GM19328 (cell line): ENCODE results near the gene CEACAM8.
"Not testable (repeated sequence)": the region's sequence is repeated elsewhere in the genome, so short reads cannot be mapped to it uniquely, and the experiment has no call there.

Experiments used
- ATAC-seq: cut with Tn5 transposase; IDR thresholded peaks from one replicate; pipeline ENCODE4 v1.9.1; 2021; ENCODE audit warnings: mild to moderate bottlenecking, moderate library complexity; ENCODE audit not compliant: unreplicated experiment

The CEACAM8 gene

DNA sequence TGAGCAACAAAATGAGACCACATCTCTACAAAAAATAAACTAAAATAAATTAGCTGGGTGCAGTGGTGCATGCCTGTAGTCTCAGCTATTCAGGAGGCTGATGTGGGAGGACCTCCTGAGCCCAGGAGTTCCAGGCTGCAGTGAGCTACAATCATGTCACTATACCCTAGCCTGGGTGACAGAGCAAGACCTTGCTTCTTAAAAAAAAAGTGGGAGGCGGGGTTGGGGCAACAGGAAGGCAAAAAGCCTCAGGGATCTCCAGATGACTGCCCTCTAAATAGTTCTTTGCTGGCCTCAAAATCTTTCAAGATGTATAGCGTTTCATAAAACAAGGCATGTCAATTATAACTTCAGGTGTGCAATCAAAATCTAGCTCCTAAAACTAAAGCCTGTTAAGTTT lies 18.5 kb downstream of the CEACAM8 start:
- no peak for ATAC-seq

DNA sequence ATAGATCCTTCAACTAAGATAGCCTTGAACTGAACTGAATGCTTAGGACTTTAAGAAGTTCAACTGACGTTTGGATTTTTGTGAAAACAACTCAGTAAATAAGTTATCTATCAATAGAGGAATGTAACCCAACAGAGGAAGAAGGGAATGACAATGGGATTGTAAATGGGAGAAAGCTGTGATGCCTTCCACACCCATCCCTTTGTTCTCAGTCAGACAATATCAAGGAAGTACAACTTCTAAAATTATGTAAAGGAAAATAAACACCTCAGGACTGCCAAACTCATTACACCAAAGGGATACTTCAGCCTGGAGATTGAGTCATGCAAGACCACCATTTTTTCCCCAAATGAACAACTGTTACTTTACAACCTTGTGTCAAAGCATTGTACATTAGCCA lies 21.1 kb downstream of the CEACAM8 start:
- ATAC-seq = no peak

DNA sequence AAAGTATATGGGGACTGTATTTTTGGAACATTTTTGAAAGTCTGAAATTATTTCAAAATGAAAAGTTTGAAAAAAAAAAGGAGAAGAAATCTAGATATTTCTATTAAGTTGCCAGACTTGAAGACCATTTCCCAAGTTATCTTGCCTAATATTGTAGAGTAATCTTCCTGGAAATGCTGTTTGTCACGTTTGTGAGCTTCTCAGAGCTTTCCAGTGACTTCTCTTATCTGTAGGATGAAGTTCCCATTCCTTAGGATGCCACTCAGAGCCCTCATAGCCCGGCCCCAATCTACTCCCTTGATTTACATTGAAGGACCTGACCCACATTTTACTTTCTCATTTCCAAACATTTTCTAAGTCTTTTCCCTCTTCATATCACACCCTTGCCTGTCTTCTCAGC lies 23.6 kb downstream of the CEACAM8 start:
- no peak for ATAC-seq

DNA sequence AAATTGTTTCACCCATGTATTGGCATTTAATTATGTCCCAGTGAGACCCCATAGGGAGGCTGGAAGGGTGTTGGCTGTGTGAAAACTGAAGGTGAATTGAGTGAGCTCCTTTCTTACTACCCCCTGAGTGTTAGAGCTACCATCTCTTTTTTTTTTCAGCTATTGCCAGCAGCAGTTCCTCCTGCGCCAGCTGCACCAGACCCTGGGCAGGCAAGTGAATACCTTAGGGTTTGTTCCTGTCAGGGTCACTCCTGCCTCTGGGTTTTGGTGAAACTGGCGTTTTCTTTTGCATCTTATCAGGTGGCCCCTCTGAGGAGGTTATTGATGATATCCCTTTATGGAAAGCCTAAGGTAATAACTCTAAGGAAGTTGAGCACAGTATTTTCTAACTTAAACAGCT lies 25.5 kb downstream of the CEACAM8 start:
- no peak for ATAC-seq

DNA sequence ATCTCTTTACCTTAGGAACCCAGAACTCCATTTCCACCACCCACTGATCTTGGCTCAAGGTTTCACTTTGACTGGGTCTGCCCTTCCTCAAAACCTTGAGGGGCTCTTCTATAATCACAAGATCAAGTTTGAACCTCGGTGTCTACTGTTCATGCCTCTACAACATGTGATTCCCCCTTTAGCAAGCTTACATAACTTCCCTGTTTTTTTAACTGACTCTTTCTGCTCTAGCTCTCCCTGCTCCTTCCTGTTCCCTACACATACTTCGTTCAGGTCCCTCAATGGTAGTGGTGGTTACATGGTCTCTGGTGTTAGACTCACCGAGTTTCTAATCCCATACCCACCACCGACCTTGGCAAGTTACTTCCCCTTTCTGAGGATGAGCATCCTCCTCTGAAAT lies 26.7 kb downstream of the CEACAM8 start:
- no peak for ATAC-seq

DNA sequence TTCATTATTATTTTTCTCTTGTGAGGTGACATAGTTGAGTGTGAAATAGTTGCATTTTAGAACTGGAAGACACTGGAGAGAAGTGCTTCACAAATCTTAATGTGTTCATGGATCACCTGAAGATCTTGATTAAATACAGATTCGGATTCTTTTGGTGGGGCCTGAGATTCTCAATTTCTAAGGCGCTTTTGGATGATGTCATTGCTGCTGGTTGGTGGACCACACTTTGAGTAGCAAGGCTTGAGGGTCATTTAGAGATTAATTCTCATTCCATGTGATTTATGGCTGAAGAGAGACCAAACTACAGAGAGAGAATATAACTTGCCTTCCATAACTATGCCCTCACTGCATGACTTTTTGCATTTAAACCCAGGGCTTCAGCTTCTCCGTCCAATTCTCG lies 27.2 kb downstream of the CEACAM8 start:
- ATAC-seq = no peak

DNA sequence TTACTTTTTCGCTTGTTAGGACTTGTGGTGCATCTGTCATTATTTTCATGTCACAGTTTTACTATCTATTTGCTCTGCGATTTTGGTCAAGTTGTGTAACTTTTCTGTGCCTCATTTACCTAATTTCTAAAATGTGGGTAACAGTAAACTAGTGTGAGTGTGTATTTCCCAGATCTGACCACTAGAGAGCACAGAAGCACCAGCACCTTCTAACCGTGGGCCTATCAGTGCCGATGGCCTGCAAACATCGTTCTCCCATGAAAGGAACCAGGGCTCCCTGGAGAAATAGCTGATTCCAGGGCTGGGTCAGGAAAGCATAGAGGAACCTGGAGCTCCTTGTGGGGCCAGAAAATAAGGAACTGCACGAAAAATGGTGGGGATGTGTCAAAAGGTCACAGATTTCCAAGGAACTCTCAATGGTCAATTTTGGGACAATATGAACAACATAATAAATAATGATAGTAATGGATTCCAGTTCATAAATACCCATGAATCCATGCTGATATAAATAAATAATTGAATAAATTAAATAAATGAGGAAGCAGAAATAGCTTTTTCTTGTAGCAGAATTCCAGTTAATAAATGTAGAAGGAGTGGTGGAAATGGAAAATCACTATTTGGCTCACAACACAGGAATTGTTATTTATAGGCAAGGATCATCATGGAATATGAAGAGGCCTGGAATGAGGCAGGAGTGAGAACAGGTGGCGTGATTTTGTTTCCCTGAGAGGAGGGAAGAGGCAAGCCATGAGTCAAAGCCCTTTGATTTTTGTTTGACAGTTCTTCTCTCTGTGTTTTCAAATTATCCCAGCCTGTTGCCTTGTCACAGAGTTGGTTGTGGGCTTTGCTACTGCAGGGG lies 31.1 kb downstream of the CEACAM8 start:
- ATAC-seq = no peak

DNA sequence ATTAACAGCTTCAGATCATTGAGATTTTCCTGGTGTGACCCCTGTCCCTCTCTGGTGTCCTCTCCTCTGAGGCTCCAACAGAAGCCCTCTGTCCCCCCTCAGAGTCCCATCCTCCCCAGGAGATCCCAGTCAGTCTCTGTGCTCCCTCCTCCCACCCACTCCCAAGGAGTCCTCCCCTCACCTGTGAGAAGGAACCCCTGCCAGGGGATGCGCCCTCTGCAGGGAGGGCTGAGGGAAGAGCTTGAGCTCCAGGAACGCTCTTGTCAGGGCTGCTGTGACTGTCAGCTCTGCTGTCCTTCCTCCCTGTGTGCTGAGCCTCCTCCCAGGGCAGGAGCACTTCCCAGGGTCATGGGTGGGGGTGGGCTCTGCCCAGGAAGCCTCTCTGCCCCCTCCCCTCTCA lies 33.2 kb downstream of the CEACAM8 start:
- ATAC-seq = no peak

DNA sequence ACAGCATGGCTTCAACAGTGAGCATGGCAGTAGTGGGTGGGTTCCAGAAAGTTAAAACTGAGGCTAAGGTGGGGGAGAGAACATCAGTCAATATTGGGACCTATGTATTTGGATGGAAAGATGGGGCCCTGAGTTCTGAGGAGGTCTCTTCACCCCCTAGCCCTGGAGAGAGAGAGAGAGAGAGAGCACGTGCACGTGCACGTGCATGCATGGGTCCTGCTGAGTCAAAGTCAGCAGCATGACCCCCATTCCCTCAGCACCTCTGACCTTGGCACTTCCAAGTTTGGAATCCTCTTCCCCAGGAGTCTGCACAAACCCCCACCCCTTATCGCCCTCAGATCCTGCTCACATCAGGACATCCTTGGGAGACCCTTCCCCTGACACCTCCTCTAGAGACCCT lies 34.0 kb downstream of the CEACAM8 start:
- no peak for ATAC-seq

DNA sequence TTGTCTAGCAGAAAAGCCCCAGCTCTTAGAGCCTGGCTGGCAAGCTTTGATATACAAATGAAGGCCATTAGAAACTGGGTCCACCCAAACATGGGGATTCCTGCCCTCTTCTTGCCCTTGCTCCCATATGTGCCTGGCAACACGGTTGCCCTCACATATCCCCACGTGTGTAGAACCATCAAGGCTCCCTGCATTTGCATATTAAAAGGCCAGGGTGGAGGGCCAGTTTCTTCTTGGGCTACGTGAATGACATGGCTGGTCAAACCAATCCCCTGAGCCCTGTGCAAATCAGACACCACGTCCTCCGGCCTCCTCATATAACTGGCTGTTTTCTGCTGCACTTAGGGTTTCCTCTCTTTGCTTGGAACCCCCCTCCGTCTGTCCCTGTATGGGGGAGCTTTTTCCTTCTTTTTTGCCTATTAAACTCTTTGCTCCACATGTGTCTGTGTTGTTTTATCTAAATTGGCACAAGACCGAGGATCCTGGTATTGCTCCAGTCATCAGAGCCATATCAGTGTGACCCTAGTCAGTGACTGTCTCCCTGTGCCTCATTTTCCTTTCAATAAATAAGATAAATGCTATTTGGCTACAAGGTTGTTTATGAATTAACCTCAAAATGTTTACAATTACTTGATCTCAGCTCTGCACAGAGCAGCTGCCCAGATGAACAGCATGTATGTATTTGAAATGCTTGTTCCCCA lies 36.1 kb downstream of the CEACAM8 start:
- ATAC-seq = no peak

DNA sequence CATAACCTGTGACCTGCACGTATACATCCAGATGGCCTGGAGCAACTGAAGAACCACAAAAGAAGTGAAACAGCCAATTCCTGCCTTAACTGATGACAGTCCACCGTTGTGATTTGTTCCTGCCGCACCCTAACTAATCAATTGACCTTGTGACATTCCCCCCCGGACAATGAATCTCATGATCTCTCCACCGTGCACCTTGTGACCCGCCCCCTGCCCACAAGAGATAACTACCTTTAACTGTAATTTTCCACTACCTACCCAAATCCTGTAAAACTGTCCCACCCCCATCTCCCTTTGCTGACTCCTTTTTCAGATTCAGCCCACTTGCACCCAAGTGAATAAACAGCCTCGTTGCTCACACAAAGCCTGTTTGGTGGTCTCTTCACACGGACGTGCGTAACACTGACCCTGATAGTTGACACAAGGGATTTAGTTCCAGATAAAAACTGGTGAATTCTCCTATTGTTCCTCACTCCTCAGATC lies 37.3 kb downstream of the CEACAM8 start:
- not testable (repeated sequence) for ATAC-seq

DNA sequence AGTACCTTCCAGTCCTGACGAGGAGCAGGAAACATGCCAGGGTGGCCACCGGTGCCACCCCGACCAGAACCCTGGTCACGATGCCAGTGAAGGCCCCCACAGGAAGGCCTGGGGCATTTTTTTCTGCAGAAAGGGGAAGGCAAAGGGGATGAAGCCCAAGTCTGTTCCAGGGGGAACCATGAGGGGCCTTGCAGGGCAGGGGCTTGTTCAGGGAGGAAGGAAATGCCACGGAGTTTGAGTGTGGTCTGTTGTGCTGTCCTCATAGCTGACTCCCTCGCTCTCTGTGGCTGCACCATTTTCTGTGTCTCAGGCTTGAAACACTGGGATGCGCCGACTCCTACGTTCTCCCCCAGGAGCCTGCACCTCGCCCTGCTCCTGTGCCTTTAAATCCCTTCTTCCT lies 38.9 kb downstream of the CEACAM8 start:
- ATAC-seq = no peak

DNA sequence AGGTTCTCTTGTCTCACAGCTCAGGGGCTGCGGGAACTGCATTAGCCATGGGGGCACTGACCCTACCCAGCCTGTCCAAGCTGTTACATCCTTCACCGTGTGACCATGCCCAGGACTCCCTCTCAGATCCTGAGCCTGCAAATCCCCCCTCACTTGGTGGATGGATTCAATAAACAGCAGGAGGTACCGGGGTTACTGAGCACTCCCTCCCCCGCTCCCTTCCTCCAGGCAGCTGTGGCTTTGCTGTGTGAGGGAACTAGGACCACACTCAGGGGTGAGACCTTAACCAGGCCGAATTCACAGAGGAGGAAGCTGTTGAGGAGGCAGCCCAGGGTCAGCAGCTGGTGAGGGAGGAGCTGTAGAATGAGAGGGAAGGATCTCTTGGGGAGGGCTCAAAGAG lies 39.4 kb downstream of the CEACAM8 start:
- no peak for ATAC-seq

DNA sequence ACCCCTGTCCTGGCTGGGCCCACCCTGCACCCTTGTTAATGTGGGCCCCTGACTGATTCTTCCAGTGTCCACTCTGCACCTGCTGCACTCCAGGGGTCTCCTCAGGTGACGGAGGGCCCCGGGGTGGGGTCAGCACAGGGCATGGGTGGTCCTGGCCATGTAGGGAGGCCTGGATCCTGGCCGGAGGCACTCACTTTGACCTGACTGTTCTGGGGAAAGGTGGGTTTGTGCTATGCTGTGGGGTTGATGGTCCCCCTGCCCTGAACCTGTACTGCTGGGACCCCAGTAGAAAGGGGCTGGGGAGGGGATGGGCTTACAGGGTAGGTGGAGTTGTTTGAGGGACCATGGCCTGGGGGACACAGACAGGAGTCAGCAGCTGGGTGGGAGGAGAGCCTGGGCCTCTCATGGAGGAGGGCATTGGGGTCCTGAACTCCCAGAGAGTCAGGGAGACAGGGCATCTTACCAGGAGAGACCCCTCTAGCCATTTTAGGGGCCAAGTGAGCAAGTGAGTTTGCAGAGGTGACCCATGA lies 40.6 kb downstream of the CEACAM8 start:
- no peak for ATAC-seq

DNA sequence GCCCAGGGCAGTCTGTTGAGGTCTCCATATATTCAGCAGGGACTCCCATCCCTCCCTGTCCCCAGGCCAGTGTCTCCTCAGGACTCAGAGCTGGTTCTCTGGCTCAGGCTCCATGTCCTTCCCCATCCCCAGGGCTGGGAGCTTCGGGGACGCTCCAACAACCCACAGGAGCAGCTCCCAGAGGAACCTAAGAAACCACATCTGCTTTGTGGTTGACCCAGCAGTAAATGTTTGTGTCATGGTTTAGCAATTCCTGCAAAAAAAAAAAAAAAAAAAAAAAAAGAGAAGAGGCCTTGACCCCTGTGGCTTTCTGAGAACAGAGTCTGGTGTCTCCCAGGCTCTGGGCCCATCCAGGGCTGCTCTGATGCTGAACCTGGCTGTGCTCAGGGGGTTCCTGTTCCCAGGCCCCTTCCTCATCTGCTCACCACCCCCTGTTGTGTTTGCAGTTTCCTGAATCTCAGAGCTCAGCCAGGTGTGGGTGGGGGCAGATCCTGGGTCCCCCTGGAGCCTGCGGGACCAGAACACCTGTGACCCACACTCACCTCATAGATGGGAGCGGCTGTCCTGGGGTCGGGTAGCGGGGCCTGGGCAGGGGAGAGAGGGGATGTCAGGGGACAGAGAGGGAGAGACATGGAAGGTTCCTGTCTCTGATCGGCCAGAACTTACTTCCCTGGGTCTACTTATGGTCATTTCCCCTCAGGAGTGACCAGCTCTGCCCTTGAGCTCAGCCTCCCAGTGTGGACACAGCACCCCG lies 41.3 kb downstream of the CEACAM8 start:
- ATAC-seq = no peak

DNA sequence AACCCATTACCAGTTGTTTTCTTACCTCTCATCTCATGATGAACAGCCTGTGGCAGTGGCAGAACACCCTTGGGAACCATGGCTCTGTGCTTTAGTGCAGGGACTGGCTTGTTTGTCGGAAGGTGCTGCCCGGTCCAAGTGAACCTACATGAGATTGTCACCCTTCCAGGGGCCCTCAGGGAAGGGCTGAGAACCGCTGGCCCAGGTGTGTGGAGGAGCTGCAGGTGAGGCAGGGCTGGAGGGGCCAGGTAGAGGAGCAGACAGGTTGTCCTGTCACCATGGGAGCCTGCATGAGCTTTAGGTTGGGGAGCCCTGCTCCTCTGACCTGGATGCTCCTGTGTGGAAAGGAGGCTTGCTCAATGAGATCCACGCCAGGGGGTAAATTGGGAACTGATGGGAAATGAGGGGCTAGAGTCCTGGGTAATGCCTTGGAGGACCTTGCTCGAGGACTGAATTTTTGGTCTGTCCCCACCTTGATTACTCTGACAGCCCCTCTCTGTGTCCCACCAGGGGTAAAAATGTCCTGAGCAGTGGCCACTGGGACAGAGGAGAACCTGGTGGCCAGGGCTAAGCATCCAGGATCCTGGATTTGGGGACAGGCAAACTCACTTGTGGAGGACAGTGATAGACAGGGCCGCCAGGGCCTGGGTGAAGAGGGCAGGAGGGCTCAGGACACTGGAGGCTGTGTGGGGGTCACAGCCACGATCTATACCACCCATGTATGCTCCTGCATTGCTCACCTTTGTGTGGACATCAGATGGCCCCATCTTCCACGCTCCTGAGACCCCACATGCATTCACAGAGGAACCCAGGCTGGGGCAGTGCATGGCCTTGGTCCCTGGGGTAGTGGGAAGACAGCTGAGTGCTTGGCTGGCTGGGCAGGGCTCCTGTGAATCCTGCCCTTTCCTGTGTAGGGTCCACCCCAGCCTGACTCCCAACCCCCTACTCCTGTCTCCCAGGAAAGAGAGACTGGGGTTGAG lies 42.3 kb downstream of the CEACAM8 start:
- ATAC-seq = no peak

DNA sequence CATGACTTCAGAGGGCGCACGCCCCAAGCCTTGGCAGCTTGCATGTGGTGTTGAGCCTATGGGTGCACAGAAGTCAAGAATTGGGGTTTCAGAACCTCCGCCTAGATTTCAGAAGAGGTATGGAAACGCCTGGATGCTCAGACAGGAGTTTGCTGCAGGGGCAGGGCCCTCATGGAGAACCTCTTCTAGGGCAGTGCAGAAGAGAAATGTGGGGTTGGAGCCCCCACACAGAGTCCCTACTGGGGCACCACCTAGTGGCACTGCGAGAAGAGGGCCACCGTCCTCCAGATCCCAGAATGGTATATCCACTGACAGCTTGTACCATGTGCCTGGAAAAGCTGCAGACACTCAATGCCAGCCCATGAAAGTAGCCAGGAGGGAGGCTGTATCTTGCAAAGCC lies 44.2 kb downstream of the CEACAM8 start:
- ATAC-seq = not testable (repeated sequence)

DNA sequence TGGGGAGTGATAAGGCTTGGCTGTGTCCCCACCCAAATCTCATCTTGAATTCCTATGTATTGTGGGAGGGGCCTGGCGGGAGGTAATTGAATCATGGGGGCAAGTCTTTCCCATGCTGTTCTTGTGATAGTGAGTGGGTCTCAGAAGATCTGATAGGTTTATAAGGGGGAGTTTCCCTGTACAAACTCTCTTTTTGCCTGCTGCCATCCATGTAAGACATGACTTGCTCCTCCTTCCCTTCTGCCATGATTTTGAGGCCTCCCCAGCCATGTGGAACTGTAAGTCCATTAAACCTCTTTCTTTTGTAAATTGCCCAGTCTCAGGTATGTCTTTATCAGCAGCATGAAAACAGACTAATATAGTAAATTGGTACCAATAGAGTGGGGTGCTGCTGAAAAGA lies 45.7 kb downstream of the CEACAM8 start:
- ATAC-seq = not testable (repeated sequence)

DNA sequence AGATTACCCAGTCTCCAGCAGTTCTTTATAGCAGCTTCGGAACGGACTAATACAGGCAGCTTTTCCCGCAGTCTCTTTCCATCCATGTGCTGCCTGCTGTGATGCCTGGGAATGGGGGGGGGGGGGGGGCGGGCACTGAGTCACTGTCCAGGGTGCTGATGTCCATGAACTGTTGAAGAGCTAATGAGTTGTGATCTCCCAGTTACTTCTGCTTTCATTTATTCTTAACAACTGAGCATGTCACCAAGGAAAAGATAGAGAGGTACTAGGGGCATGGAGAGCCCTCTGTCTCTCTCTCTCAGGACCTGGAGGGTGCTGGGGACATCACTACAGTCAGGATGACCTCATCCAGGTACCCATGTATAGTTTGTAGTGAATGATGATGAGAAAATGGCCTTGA lies 46.2 kb downstream of the CEACAM8 start:
- ATAC-seq = no peak

DNA sequence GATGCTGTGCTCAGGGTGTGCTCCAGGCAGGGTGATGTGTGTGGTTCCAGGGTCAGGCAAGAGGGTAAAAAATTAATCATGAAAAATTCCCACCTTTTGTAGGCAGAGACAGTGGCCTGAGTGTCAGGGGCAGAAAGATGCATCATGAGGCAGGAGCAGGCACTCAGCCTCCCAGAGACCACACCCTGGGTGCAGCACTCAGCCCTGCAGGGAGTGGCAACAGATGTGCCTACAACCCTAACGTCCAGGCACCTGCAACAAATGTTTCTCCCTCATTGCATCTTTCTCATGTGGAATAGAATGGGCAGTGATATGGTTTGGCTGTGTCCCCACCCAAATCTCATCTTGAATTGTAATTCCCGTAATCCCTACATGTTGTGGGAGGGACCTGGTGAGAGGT lies 46.8 kb downstream of the CEACAM8 start:
- no peak for ATAC-seq
